Measurements from ENCODE around the gene ANKS3.

The ANKS3 gene

DNA sequence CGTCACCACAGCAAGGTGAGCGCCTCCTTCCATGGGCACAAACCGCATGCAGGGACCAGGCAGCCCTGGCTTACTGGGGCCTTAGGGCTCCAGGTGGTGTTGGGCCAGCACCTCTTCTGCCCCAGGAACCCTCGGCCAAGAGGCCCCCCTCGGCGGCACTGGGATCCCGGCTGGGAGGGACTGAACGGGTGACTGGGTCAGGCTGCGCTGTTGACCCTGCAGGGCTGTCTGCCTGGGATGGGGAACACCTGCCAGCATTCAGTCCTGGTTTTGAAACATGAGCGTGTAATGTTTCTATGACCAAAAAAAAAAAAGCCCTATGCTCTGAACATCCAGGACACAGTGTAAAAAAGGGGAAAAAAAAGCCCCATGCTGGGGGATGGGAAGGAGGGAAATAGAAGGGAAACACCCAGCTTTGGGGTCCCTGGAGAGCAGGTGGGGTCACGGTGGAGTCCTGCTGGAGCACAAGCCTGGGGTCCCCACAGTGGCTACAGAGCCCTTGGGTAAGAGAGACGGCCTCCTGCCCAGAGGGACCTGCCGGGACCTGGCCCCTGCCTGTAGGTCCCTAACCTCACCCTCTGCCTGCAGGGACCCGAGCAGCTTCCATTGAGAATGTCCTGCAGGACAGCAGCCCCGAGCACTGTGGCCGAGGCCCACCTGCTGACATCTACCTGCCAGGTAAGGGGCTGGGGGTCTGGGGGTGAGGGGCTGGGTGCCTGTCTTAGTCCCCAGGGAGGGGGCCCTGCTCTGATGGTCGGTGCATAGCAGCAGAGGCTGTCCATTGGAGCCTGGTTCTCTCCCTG, 50.6 kb downstream of the ANKS3 start:
- no peak for DNase-seq

DNA sequence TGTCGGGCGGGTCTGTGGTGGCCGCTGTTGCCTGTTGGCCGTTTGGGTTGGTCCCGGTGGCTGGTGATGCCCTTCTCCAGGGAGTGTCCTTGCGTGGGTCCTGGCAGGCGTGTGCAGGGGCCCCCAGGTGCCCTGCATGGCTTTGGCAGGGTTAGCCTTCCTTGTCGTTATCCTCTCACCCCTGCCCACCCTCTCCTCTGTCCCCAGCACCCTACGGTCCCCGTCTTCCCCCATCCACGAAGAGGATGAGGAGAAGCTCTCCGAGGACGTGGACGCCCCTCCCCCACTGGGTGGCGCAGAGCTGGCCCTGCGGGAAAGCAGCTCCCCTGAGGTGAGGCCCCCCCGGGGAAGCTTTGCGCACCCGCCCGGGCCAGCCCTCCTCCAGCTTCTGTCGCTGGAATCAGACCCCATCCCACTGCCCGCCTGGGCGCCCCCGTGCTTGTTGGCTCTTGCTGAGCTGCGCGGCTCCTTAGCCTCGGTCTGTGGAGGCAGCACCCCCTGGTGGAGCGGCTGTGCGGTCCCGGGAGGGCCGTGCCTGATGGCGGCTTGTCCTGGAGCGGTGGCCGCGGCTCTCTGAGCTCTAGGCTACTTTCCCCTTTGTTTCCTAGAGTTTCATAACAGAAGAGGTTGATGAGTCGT, 51.3 kb downstream of the ANKS3 start:
- no peak for DNase-seq

DNA sequence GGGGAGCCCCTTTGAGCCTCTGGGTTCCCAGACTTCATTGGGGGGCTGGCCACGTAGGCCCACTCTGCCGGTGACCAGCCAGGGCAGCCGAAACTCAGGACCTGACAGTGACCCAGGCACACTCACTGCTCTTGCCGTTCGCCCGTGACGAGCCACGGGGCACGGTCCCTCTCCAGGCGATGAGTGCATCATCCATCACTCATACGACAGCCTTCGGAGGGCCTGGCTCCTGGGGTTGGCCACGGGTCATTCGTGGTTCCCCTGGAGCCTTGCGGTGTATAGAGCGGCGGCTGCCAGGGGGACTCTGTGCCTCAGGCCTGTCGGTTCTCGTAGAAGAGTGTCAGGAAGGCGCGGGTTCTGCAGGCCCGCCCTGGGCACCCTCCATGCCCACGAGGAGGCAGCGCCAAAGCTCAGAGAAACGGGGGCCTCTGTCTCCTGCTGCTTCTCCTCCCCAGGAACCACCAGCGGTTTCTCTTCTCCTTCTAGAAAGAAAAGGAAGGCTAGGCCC, 51.9 kb downstream of the ANKS3 start:
- no peak for DNase-seq

DNA sequence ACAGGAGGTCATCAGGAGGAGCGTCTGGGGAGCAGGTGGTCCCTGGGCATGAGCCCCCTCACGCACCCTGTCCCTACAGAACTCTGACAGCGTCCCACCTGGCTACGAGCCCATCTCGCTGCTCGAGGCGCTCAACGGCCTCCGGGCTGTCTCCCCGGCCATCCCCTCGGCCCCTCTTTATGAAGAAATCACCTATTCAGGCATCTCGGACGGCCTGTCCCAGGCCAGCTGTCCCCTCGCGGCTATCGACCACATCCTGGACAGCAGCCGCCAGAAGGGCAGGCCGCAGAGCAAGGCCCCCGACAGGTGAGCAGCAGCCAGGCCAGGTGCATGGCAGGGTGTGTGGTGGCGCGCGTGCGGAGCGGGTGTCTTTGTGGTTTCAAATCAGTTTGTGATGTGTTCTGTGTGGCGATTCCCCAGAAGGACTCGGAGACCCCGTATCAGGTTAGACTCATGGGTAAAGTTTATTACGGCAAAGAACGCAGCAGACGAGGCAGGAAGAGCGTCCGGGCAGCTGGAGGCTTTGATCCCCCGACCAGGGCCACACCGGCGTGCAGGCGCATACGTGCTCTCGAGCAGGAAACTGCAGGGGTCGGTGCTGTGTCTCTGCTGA, 52.5 kb downstream of the ANKS3 start:
- DNase-seq: no peak

DNA sequence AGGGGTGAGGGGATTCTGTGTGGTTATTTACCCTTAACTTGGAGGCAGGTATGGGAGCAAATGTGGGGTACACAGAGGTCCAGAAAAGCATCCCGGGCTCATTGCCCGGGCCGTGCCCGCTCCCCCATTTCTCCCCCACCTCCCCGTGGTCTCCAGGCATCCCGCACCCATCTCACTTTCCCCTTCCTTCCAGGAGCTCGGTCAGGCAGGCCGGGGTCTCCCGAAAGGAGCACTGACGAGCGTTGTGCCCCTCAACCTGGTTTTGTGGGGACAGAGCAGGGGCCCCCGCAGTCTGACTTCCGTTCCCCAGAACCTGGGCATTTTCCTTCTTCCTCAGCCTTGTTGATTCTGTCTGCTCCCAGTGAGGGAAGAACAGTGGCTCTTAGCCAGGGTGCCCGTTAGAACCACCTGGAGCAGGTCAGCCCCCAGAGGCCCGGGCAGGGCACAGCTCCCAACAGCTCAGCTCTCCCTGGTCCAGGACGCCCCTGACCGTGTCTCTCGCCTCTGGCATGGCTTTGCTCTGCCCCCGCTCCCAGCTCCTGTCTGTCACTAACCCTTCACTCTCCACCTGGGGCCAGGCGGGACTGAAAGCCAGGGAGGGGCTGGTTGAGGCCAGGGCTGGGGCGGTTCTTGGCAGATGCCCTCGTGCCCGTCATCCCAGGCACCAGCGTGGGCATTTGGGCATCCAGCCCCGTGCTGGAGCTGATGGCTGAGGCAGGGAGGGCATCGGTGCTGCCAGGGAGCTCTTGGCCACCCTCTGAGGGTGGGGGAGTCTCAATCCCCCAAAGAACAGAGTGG, 53.2 kb downstream of the ANKS3 start:
- no peak for DNase-seq

DNA sequence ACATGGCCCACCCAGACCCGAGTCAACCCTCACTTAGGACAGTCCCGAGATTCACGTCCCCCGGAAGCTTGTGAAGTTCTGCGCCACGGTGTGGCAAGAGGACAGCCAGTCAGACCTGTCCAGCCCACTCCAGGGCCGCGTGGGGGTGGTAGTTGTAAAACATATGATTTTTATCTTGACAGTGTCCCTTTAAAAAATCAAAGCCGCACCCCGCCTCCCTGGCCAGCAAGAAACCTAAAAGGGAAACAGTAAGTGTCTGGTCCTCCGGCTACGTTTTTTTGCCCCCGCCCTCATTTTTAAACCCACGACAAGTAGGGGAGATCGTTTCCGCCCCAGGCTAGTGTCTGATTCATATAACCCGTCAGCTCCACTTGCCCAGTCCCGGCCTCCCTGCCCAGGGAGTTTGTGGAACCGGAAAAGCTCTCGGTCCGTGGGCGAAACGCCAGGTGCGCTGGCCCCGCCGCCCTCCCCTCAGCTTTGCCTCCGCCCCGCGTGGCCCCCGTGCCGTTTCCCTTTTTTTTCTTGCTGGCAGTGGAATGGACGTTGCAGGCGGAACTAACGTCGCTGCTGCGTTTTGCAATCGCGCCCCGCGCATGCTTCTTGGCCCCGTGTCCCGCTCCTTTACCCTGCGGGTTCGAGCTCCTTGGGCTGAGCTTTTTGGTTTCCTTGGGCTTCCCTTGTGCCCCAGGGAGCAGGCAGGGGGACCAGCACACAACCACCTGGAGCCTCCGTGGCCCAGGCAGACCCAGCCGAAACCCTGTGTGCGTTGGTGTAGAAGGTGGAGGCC, 54.0 kb downstream of the ANKS3 start:
- DNase-seq: no peak

DNA sequence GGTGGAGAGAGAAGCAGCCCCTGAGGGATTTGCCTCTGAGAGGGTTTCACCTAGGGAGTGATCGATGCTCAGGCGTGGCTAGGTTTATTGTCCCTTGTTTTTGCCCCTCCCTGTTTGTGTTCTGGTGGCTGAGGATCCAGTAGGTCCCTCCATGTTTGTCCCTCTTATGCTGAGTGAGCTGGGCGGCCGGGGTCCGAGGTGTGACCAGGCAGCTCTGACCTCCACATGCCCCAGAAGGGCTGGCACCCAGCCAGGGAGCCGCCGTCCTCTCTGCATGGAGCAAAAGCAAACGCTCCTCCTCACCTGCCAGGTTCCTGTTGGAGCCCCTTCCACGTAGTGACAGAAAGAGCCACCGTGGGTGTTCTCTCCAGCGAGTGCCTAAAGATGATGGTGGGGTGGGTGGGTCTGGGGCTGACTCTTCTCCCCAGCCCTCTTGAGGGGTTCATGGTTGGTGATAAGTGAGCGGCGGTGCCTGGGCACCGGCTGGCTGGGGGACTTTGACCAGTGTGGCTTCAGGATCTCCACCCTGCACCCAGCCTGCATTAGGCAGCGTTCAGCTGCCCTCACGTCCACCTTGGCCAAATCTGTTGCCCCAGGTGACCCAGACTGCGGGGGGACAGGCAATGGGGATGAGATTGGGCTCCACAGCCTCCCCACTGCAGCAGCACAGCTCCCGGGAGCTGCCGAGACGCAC, 54.8 kb downstream of the ANKS3 start:
- DNase-seq: no peak

DNA sequence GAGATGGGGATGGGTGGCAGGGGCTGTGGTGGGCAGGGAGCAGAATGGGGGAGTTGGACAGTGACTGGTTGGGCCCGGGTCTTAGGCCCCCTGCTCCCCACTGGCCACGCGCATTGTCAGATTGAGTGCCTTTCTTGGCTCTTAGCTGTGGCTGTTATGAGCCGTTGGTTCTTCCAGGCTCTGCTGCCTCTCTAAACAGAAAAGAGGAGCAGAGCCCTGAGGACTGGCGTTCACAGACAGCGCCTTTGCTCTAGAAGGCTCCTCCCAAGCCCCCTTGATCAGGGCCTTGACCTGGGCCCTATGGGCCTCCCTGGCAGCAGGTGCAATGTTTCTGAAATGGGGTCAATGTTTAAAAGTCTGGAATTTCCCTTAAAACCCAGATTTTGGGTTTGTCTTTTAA, 55.5 kb downstream of the ANKS3 start:
- no peak for DNase-seq

DNA sequence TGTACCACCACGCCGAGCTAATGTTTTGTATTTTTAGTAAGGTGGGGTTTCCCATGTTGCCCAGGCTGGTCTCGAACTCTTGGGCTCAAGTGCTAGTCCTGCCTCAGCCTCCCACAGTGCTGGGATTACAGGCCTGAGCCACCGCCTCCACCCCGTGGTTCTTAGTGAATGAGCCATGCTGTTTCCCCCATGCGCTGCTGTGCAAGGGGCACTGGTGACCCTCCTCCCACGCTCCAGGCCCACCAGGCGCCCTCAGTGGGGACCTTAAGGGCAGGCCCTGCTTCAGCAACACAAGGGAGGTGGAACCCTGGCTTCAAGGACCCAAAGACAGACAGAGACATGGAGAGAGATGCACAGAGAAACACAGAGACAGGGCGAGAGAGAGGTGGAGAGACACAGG, 56.1 kb downstream of the ANKS3 start:
- no peak for DNase-seq

DNA sequence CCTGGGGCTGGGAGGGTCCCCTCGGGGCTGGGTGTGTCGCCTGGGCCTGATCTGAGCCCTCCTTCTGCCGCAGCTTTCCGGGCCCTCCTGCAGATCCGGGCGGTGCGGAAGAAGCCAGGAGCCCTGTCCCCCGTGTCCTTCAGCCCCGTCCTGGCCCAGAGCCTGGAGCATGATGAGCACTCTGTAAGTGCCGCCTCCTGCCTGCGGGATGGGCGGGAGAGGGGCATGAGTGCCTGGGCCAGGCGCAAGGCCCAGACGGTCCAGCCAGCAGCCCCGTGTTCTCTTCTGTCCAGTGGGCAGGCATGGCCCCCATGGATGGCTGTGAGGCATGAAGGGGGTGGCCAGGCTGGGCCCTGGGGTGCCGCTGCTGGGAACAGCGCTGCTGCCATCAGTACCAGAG, 56.7 kb downstream of the ANKS3 start:
- no peak for DNase-seq

DNA sequence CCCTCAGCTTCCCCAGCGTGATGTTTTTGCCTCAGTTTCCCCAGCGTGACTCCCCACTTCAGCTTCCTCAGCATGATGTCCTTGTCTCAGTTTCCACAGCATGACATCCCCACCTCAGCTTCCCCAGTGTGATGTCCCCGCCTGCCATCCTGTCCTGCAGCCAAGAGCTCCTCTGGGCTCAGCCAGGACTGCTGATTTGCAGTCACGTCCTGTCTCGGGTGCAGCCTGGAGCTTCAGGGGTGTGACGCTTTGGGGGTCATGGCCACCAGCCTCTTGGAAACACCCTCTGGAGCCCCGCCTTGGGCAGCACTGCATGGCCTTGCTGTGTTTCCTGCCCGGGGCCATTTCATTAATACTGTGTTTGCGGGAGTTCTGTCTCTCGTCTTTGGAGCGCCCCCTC, 57.2 kb downstream of the ANKS3 start:
- DNase-seq: no peak

DNA sequence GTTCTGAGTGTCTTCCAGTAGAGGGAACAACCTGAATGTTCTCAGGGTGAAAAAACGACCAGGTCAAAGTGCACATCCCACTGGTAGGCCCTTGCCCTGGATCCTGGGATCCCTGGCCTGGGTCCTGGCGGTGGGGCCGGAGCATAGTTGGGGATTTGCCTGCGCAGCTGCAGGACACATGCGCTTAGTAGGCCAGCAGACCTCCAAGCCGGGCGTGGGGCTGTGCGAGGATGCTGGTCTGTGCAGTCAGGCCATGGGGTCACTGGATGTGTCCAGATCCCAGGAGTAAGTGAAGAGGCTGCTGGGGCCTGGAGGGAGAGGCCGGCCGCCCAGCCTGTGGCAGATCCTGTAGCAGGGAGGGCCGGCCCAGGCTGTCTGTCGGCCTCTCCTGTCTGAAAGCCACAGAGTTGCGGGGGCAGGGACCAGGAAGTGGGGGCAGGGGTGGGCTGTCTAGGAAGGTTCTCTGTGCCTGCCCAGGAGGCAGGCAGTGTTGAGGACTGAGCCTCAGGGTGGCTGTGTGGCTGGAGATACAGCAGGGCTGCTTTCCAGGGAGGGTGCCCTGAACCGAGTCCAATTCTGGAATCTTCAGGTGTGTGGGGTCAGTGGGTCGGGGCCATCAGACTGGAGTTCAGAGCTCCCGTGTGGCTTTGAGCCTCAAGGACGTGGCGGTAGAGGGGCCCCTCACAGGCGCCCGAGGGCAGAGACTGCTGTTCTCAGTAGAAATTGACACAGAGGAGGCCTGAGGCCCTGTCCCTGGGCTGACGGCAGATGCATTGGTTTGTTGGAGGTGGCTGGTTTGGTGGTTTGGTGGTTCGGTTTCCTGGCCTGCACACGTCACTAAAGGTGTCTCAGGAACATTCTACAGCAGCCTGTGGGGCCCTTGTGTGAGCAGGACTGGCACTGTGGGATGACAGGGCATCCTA, 57.9 kb downstream of the ANKS3 start:
- no peak for DNase-seq

DNA sequence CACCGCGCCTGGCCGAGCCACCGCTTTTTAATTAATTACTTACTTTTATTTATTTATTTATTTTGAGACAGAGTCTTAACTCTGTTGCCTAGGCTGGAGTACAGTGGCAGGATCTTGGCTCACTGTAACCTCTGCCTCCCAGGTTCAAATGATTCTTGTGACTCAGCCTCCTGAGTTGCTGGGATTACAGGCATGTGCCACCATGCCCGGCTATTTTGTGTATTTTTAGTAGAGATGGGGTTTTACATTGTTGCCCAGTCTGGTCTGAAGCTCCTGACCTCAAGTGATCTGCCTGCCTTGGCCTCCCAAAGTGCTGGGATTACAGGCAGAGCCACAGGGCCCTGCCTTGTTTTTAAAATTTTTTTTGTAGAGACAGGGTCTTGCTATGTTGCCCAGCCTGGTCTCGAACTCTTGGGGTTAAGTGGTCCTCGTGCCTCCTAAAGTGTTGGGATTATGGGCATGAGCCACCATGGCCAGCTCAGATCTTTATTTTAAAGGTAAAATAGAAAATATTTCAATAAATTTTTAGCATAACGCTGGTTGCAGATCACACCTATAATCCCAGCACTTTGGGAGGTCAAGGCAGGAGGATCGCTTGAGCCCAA, 59.0 kb downstream of the ANKS3 start:
- no peak for DNase-seq

DNA sequence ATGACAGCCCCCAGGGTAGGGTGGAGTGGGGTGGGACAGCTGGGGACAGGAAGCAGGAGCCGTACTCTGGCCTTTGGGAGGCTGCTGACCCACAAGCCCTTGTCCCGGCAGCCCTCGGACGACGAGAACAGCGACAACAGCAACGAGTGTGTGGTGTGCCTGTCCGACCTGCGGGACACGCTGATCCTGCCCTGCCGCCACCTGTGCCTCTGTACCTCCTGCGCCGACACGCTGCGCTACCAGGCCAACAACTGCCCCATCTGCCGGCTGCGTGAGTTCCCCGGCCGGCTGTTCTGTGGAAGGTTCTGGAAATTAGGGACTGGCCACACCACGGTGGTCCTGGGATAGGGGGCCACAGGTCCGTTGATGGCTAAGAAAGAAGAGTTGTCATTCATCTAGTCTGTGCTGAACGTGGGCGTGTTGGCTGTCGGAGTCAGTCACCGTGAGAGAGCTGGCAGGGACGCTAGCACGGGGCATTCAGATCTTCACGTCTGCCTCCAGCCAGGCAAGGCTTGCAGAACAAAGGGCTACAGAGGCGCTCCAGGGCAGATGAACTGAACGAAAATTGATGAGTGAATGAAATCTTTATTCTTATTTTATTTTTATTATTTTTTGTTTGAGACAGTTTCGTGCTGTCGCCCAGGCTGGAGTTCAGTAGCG, 60.6 kb downstream of the ANKS3 start:
- DNase-seq: no peak

DNA sequence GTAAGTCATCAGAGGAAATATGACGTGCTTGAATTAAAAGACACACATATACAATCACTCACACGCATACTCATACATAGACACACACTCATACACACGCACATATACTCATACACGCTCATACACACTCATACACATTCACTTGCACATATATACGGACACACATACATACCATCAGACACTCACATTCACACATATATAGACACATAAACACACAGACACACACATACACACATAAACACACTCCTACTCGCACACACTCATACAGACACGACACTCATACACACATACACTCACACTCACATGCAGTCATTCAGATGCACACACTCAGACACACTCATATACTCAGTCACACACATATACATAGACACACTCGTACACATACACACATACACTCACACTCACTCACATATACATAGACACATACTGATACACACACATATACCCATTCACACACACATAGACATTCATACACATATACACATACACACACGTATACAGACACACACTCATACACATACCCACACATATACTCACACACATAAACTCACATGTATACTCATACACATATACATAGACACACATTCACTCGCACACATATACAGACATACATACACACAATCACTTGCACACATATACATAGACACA, 65.6 kb downstream of the ANKS3 start:
- no peak for DNase-seq

DNA sequence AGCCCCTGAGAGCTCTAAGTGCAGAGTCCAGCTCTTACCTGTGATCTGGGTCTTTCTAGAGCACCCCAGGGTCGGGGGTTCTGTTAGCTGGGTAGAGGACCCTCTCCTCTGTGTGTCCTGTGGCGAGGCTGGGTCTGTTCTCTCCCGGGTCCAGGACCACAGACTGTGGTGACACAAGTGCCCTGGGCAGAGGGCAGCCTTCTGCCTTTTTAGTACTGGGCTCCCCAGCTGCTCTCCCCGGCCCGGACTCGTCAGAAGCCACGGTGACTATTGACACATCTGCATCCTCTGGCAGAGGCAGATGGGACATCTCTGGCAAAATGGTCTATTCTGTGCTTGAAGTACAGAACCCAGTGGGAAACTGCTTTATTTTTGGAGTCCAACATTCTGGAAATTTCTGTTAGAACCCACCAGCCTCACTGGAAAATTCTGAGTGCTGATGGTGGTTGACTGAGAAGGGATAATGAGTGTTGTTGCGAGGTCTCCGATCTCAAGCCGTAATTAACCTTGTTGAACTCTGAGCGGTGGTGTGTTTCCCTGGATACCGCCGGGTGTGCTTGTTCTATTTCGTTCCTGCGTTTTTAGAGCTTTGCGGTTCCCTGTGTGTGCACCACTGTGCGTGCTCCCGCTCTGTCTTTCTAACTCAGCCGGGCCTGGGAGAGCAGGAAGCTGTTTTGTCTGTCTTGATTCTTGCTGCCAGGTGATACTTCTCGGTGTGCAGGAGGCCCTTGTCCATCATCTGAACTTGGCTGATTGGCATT, 66.7 kb downstream of the ANKS3 start:
- no peak for DNase-seq

DNA sequence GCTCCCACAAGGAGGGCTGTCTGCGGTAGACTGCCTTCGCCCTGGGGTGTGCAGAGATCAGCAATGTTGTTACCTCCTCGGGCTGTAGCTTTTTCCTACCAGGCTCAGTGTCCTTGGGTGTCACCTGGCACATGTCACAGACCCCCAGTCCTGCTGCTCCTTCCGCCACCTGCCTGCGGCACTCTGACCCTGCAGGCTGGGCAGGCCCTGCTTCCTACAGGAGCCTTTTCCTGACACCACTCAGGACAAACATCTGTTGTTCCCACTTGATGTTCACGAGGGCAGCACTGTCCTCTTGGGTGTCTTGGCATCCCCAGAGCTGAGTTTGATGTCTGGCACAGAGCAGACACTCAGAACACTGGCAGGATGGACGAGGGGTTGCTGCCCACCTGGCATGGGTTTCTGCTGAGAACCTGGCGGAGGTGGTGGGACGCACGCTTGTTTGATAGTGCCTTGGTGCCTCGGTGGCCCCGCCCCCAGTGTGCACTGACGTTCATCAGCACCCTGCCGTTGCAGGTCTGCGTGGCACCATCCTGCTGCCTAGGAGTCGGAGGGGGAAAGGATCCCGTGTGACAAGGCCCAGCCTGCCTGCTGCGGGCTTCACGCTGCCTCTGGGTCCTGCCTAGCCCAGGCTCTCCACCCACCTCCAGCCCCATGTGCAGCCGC, 67.4 kb downstream of the ANKS3 start:
- DNase-seq: no peak

All from NCI-H524 (cell line).